Astrocyte (in vitro differentiated cells and primary cell): ENCODE results near the gene NEMP2. TPM values are rescaled to one million over a fixed set of nuclear protein-coding genes. Genes with fewer than 3 reads are reported as not detected.

Experiments
- DNase-seq: peaks from one replicate; pipeline ENCODE4 v3.0.0-alpha.2; 2010; ENCODE audit warnings: low read depth
- FAIRE-seq: peaks from 2 replicates; lab custom pipeline; 2011; peaks lifted over from hg19 to GRCh38; lab: Jason Lieb, UNC
- H2AFZ ChIP-seq: 2 replicates; pipeline ENCODE4 v1.6.0; 2012; ENCODE audit warnings: low read depth, low read length, inconsistent platforms
- H3K27ac ChIP-seq: 2 replicates; pipeline ENCODE4 v1.5.1; 2011; ENCODE audit warnings: low read depth, low read length, inconsistent platforms
- H3K27me3 ChIP-seq: 2 replicates; pipeline ENCODE4 v1.6.0; 2011; ENCODE audit warnings: low read length, inconsistent platforms; ENCODE audit not compliant: insufficient read depth
- H3K36me3 ChIP-seq: 2 replicates; pipeline ENCODE4 v1.5.1; 2011; ENCODE audit warnings: low read length, inconsistent platforms; ENCODE audit not compliant: insufficient read depth
- H3K4me1 ChIP-seq: 2 replicates; pipeline ENCODE4 v1.5.1; 2011; ENCODE audit warnings: low read length, inconsistent platforms; ENCODE audit not compliant: insufficient read depth
- H3K4me2 ChIP-seq: 2 replicates; pipeline ENCODE4 v1.6.0; 2012; ENCODE audit warnings: low read length, inconsistent platforms
- H3K4me3 ChIP-seq: 2 replicates; pipeline ENCODE4 v1.5.1; 2011; ENCODE audit warnings: low read depth, mild to moderate bottlenecking, low read length, inconsistent platforms; ENCODE audit not compliant: insufficient read depth
- H3K79me2 ChIP-seq: 2 replicates; pipeline ENCODE4 v1.6.0; 2012; ENCODE audit warnings: mild to moderate bottlenecking, low read length, inconsistent platforms; ENCODE audit not compliant: insufficient read depth
- H3K9ac ChIP-seq: 2 replicates; pipeline ENCODE4 v1.6.0; 2012; ENCODE audit warnings: mild to moderate bottlenecking, low read length, inconsistent platforms
- H3K9me3 ChIP-seq: 2 replicates; pipeline ENCODE4 v1.5.1; 2012; ENCODE audit warnings: low read depth, mild to moderate bottlenecking, low read length, inconsistent platforms; ENCODE audit not compliant: insufficient read depth
- H4K20me1 ChIP-seq: 2 replicates; pipeline ENCODE4 v1.6.0; 2012; ENCODE audit warnings: low read length, inconsistent platforms; ENCODE audit not compliant: insufficient read depth
- H3K27ac Mint-ChIP-seq: one replicate; pipeline ENCODE4 v1.8.0; 2021; ENCODE audit warnings: mild to moderate bottlenecking, mixed read lengths; ENCODE audit not compliant: unreplicated experiment
- H3K27me3 Mint-ChIP-seq: one replicate; pipeline ENCODE4 v1.8.0; 2021; ENCODE audit warnings: low read depth, mixed read lengths; ENCODE audit not compliant: unreplicated experiment
- H3K36me3 Mint-ChIP-seq: one replicate; pipeline ENCODE4 v1.8.0; 2021; ENCODE audit warnings: low read depth, mixed read lengths; ENCODE audit not compliant: unreplicated experiment
- H3K4me1 Mint-ChIP-seq: one replicate; pipeline ENCODE4 v1.8.0; 2021; ENCODE audit warnings: low read depth, mixed read lengths; ENCODE audit not compliant: unreplicated experiment
- H3K4me3 Mint-ChIP-seq: one replicate; pipeline ENCODE4 v1.8.0; 2021; ENCODE audit warnings: mild to moderate bottlenecking, moderate library complexity, mixed read lengths; ENCODE audit not compliant: unreplicated experiment
- H3K9me3 Mint-ChIP-seq: one replicate; pipeline ENCODE4 v1.8.0; 2021; ENCODE audit warnings: mild to moderate bottlenecking, mixed read lengths; ENCODE audit not compliant: unreplicated experiment
- CTCF ChIP-seq: IDR thresholded peaks from 2 replicates; pipeline ENCODE4 v1.5.1; 2011; ENCODE audit warnings: low read depth, mild to moderate bottlenecking, inconsistent platforms, low read length, moderate library complexity; ENCODE audit not compliant: insufficient read depth
- EZH2 ChIP-seq: IDR thresholded peaks from 2 replicates; pipeline ENCODE4 v1.6.1; 2012; ENCODE audit warnings: mild to moderate bottlenecking, low read length, inconsistent platforms; ENCODE audit not compliant: insufficient read depth
- total RNA-seq: library from RNA; stranded (reverse); gene quantifications from 2 replicates; pipeline ENCODE4 v1.2.1, GENCODE V29; 2021

NEMP2 gene
- total RNA-seq, 1 donor from 2014 or later = 2.7 TPM

GRCh38 chr2:190533968-190534309 lies 583 bp downstream of the NEMP2 start:
- peaks cover 4% of the 10 kb centered on the region for H3K36me3 Mint-ChIP-seq
- Histone ChIP-seq H3K36me3 (no peaks in the 10 kb centered on the region), H3K27ac (peak overlapping the region; percentile 55), H3K27me3 (no peaks in the 10 kb centered on the region), H3K9ac (peak overlapping the region; percentile 84), H3K4me1 (peaks cover 22% of the 10 kb centered on the region), H2AFZ (peak overlapping the region; percentile 97), H3K9me3 (no peaks in the 10 kb centered on the region), H3K79me2 (no peaks in the 10 kb centered on the region), H3K4me3 (peak overlapping the region; percentile 72), H3K4me2 (peak overlapping the region; percentile 89), H4K20me1 (no peaks in the 10 kb centered on the region)
- DNase-seq = no peak
- peak overlapping the region; percentile 93 for H3K4me3 Mint-ChIP-seq
- FAIRE-seq = no peak
- TF ChIP-seq CTCF (no peak), EZH2 (no peak)
- peaks cover 6% of the 10 kb centered on the region for H3K4me1 Mint-ChIP-seq
- H3K27me3 Mint-ChIP-seq = no peaks in the 10 kb centered on the region
- H3K9me3 Mint-ChIP-seq = peaks cover 8% of the 10 kb centered on the region
- H3K27ac Mint-ChIP-seq = peak overlapping the region; percentile 88

- peak overlapping the region; percentile 93 for H3K4me3 Mint-ChIP-seq
- H2AFZ ChIP-seq = peak overlapping the region; percentile 97
- H3K9me3 ChIP-seq = no peaks in the 10 kb centered on the region
- no peak overlapping the region for H3K27ac ChIP-seq
- H3K79me2 ChIP-seq = no peaks in the 10 kb centered on the region
- H3K36me3 ChIP-seq = no peaks in the 10 kb centered on the region
- no peak overlapping the region for H3K27ac Mint-ChIP-seq
- peak overlapping the region; percentile 89 for H3K4me2 ChIP-seq
- H3K4me1 Mint-ChIP-seq = peaks cover 8% of the 10 kb centered on the region
- H4K20me1 ChIP-seq = no peaks in the 10 kb centered on the region
- peak overlapping the region; percentile 72 for H3K4me3 ChIP-seq
- H3K27me3 Mint-ChIP-seq = no peaks in the 10 kb centered on the region
- DNase-seq = peak; percentile 26
- peaks cover 4% of the 10 kb centered on the region for H3K36me3 Mint-ChIP-seq
- no peak for FAIRE-seq
- peak overlapping the region; percentile 84 for H3K9ac ChIP-seq
- H3K4me1 ChIP-seq = peaks cover 22% of the 10 kb centered on the region
- TF ChIP-seq CTCF (no peak), EZH2 (no peak)
- no peaks in the 10 kb centered on the region for H3K27me3 ChIP-seq
- H3K9me3 Mint-ChIP-seq = peaks cover 5% of the 10 kb centered on the region
Observed at GRCh38 chr2:190533175-190533967, 1.2 kb downstream of the NEMP2 start.

GRCh38 chr2:190532581-190532980 lies 1.9 kb downstream of the NEMP2 start:
- Histone ChIP-seq H3K4me1 (peaks cover 22% of the 10 kb centered on the region), H3K27me3 (no peaks in the 10 kb centered on the region), H3K27ac (no peak overlapping the region), H2AFZ (no peak overlapping the region), H3K36me3 (no peaks in the 10 kb centered on the region), H4K20me1 (no peaks in the 10 kb centered on the region), H3K4me2 (no peak overlapping the region), H3K79me2 (no peaks in the 10 kb centered on the region), H3K9me3 (no peaks in the 10 kb centered on the region), H3K9ac (no peak overlapping the region), H3K4me3 (no peak overlapping the region)
- no peak overlapping the region for H3K4me3 Mint-ChIP-seq
- H3K27ac Mint-ChIP-seq = no peak overlapping the region
- H3K9me3 Mint-ChIP-seq = peaks cover 5% of the 10 kb centered on the region
- TF ChIP-seq EZH2 (no peak), CTCF (no peak)
- no peak for FAIRE-seq
- no peak for DNase-seq
- peaks cover 4% of the 10 kb centered on the region for H3K36me3 Mint-ChIP-seq
- no peaks in the 10 kb centered on the region for H3K27me3 Mint-ChIP-seq
- H3K4me1 Mint-ChIP-seq = peaks cover 8% of the 10 kb centered on the region
